Measurements from ENCODE around the gene ELOVL1.

ELOVL1 gene

GRCh38 chr1:43395523-43395922 is 27.7 kb upstream of the ELOVL1 start:
- no peak overlapping the region for H3K9ac ChIP-seq (ENCODE audit: low read length)
- H3K36me3 ChIP-seq (ENCODE audit: control insufficient read depth, insufficient read depth, low read length), result no peaks in the 10 kb centered on the region
- H3K4me1 ChIP-seq (ENCODE audit: control insufficient read depth, insufficient read depth, low read length), result peaks cover 3% of the 10 kb centered on the region
- H3K27me3 ChIP-seq (ENCODE audit: control insufficient read depth, insufficient read depth, low read length), result no peaks in the 10 kb centered on the region
- no peaks in the 10 kb centered on the region for H3K9me3 ChIP-seq (ENCODE audit: control insufficient read depth, low read length)
- H3K4me3 ChIP-seq (ENCODE audit: low read length), result no peak overlapping the region

DNA sequence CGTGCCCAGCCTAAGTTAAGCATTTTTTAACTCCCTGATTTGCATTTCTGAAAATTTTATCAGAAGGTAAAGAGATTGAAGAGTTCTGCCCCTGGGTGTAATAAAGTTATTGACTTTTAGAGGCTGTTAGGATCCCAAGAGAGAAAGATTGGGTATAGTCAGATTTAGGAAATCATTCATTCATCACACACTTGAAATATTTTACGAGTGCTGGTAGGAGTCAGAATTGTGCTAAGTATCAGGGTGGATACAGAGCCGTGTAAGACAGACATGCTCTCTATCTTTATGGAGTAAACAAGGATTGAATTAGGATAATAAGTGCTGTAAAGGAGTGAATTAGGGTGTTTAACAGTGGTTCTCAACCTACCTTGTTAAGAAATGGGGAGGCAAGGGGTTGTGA is 24.9 kb upstream of the ELOVL1 start:
- no peaks in the 10 kb centered on the region for H3K9me3 ChIP-seq (ENCODE audit: control insufficient read depth, low read length)
- H3K4me1 ChIP-seq (ENCODE audit: control insufficient read depth, insufficient read depth, low read length), result peaks cover 15% of the 10 kb centered on the region
- no peaks in the 10 kb centered on the region for H3K27me3 ChIP-seq (ENCODE audit: control insufficient read depth, insufficient read depth, low read length)
- no peak overlapping the region for H3K9ac ChIP-seq (ENCODE audit: low read length)
- no peaks in the 10 kb centered on the region for H3K36me3 ChIP-seq (ENCODE audit: control insufficient read depth, insufficient read depth, low read length)
- no peak overlapping the region for H3K4me3 ChIP-seq (ENCODE audit: low read length)

DNA sequence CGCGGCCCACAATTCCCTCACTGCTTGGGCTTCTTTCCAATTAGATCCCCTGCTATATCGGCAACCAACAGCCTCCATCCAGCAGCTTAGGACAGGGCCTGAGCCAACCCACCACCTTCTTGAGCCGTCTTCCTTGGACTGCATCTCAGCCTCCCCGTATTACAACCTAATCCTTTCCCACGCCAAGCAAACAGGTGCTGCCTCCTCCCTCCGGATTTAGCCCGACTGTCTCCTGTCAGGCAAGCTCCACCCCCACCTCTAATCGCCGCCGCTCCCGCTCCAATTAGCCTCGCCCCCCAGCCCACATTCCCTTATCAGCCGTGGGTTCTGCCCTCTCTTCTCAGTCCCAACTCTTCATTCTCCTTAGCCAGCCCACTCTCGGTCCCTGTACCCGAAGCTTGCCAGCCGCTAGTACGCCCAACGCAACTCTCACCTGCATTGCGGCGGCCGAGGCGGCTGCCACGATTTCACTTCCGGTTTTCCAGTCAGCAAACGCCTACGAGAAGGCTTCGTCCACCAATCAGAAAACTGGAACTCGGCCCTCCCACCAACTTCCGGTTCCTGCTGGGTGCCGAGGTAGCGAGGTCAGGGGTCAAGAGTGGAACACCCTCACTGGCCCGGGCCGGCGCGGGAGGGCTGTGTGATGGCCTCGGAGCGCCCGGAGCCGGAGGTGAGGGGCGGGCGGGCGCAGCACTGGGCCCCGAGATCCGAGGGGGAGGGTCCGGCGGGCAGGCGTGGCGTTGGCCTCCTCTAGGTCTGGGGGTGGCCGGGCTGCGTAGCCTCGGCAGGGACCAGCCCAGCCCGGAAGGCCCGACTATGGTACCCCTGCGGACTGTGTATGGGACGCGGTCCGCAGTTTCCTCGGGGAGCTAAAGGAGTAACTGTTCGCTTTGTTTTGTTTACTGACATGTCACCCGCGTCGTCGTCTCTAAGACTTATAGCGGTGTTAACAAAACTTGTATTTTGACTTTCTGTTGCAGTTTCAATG is 21.8 kb upstream of the ELOVL1 start, which contains the start of the genes MED8 and SZT2:
MED8 (minus strand) TSS at position 475 of the 988 bp plus-strand sequence; CDS start at position 439, 36 bp downstream.
SZT2 (plus strand) TSS at position 574 of the 988 bp plus-strand sequence; CDS start at position 644, 70 bp downstream.
- Histone ChIP-seq H3K36me3 (ENCODE audit: control insufficient read depth, insufficient read depth, low read length) (peaks cover 8% of the 10 kb centered on the region), H3K4me3 (ENCODE audit: low read length) (peak within 1 kb of the TSS; percentile 52), H3K9ac (ENCODE audit: low read length) (peak within 1 kb of the TSS; percentile 95), H3K27me3 (ENCODE audit: control insufficient read depth, insufficient read depth, low read length) (no peaks in the 10 kb centered on the region), H3K4me1 (ENCODE audit: control insufficient read depth, insufficient read depth, low read length) (peaks cover 15% of the 10 kb centered on the region), H3K9me3 (ENCODE audit: control insufficient read depth, low read length) (no peaks in the 10 kb centered on the region)

- Histone ChIP-seq H3K9me3 (ENCODE audit: control insufficient read depth, low read length) (no peaks in the 10 kb centered on the region), H3K36me3 (ENCODE audit: control insufficient read depth, insufficient read depth, low read length) (peaks cover 11% of the 10 kb centered on the region), H3K4me3 (ENCODE audit: low read length) (peak overlapping the region; percentile 52), H3K27me3 (ENCODE audit: control insufficient read depth, insufficient read depth, low read length) (no peaks in the 10 kb centered on the region), H3K9ac (ENCODE audit: low read length) (peak overlapping the region; percentile 95), H3K4me1 (ENCODE audit: control insufficient read depth, insufficient read depth, low read length) (peaks cover 15% of the 10 kb centered on the region)
Measured at GRCh38 chr1:43388613-43389012, 20.8 kb upstream of the ELOVL1 start.

GRCh38 chr1:43387976-43388599 is 20.3 kb upstream of the ELOVL1 start:
- Histone ChIP-seq H3K9me3 (ENCODE audit: control insufficient read depth, low read length) (no peaks in the 10 kb centered on the region), H3K9ac (ENCODE audit: low read length) (peak overlapping the region; percentile 95), H3K4me1 (ENCODE audit: control insufficient read depth, insufficient read depth, low read length) (peaks cover 15% of the 10 kb centered on the region), H3K36me3 (ENCODE audit: control insufficient read depth, insufficient read depth, low read length) (peaks cover 12% of the 10 kb centered on the region), H3K27me3 (ENCODE audit: control insufficient read depth, insufficient read depth, low read length) (no peaks in the 10 kb centered on the region), H3K4me3 (ENCODE audit: low read length) (no peak overlapping the region)

GRCh38 chr1:43386676-43387075 is 18.9 kb upstream of the ELOVL1 start:
- Histone ChIP-seq H3K36me3 (ENCODE audit: control insufficient read depth, insufficient read depth, low read length) (peaks cover 17% of the 10 kb centered on the region), H3K4me3 (ENCODE audit: low read length) (no peak overlapping the region), H3K9me3 (ENCODE audit: control insufficient read depth, low read length) (no peaks in the 10 kb centered on the region), H3K9ac (ENCODE audit: low read length) (no peak overlapping the region), H3K27me3 (ENCODE audit: control insufficient read depth, insufficient read depth, low read length) (no peaks in the 10 kb centered on the region), H3K4me1 (ENCODE audit: control insufficient read depth, insufficient read depth, low read length) (peaks cover 22% of the 10 kb centered on the region)

DNA sequence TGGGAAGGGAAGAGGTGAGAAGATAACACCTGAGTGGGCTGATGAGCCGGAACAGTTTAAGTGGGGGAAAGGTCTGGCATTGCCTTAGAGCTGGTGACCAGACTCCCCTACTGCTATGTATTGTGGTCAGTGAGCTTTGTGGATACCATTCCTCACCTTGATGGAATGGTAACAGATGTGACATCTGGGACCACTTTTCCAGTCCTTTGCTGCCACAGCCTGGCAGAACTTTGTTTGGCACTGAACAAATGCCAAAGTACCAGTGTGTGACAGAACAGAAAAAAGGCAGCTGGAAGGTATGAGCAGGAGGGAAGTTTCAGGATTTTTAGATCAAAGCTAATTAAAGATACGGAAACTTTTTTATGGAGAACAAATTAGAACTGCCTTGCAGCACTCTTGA is 15.6 kb upstream of the ELOVL1 start:
- Histone ChIP-seq H3K9ac (ENCODE audit: low read length) (no peak overlapping the region), H3K4me3 (ENCODE audit: low read length) (no peak overlapping the region), H3K4me1 (ENCODE audit: control insufficient read depth, insufficient read depth, low read length) (peaks cover 11% of the 10 kb centered on the region), H3K36me3 (ENCODE audit: control insufficient read depth, insufficient read depth, low read length) (peaks cover 17% of the 10 kb centered on the region), H3K27me3 (ENCODE audit: control insufficient read depth, insufficient read depth, low read length) (no peaks in the 10 kb centered on the region), H3K9me3 (ENCODE audit: control insufficient read depth, low read length) (no peaks in the 10 kb centered on the region)

- H3K9me3 ChIP-seq (ENCODE audit: control insufficient read depth, low read length), result no peaks in the 10 kb centered on the region
- no peaks in the 10 kb centered on the region for H3K27me3 ChIP-seq (ENCODE audit: control insufficient read depth, insufficient read depth, low read length)
- H3K36me3 ChIP-seq (ENCODE audit: control insufficient read depth, insufficient read depth, low read length), result peaks cover 17% of the 10 kb centered on the region
- no peak overlapping the region for H3K9ac ChIP-seq (ENCODE audit: low read length)
- H3K4me3 ChIP-seq (ENCODE audit: low read length), result no peak overlapping the region
- peaks cover 7% of the 10 kb centered on the region for H3K4me1 ChIP-seq (ENCODE audit: control insufficient read depth, insufficient read depth, low read length)
Measured at GRCh38 chr1:43382027-43382779, 14.4 kb upstream of the ELOVL1 start.

DNA sequence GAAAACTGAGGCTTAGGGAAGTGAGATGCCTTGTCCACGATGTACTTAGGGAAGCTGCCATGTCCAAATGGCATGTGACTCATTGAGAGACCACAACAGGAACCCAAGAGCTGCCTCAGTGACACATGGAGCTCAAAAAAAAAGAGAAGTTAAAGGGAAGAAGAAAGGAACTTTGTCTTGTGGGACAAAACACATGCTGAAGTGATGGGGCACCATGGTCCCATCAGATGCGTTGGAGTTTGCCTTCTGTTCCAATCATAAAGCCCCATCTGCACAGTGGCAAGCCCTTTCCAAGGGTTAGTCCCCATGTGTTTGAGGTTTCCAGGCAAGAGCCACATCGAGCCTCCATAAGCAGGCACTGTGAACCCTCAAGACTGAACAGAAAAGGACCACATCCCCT is 13.8 kb upstream of the ELOVL1 start:
- no peak overlapping the region for H3K9ac ChIP-seq (ENCODE audit: low read length)
- H3K9me3 ChIP-seq (ENCODE audit: control insufficient read depth, low read length), result no peaks in the 10 kb centered on the region
- peaks cover 17% of the 10 kb centered on the region for H3K36me3 ChIP-seq (ENCODE audit: control insufficient read depth, insufficient read depth, low read length)
- H3K4me1 ChIP-seq (ENCODE audit: control insufficient read depth, insufficient read depth, low read length), result peaks cover 7% of the 10 kb centered on the region
- no peak overlapping the region for H3K4me3 ChIP-seq (ENCODE audit: low read length)
- H3K27me3 ChIP-seq (ENCODE audit: control insufficient read depth, insufficient read depth, low read length), result no peaks in the 10 kb centered on the region

DNA sequence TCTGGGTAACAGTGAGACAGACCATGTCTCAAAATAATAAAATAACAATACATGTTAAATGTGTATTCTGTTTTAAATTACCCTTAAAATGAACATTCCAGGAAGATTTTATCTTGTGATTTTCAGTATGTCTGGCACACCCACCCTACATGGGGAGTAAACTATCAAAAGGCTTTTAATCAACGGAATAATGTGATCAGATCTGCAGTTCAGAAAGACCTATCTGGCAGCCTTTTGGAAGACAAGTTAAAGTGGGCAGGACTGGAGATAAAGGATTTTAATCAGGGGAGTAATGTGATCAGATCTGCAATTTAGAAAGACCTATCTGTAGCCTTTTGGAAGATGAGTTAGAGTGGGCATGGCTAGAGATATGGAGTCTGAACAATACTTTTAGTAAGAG is 11.7 kb upstream of the ELOVL1 start:
- Histone ChIP-seq H3K27me3 (ENCODE audit: control insufficient read depth, insufficient read depth, low read length) (no peaks in the 10 kb centered on the region), H3K4me3 (ENCODE audit: low read length) (no peak overlapping the region), H3K9me3 (ENCODE audit: control insufficient read depth, low read length) (no peaks in the 10 kb centered on the region), H3K36me3 (ENCODE audit: control insufficient read depth, insufficient read depth, low read length) (peaks cover 9% of the 10 kb centered on the region), H3K9ac (ENCODE audit: low read length) (no peak overlapping the region), H3K4me1 (ENCODE audit: control insufficient read depth, insufficient read depth, low read length) (peaks cover 7% of the 10 kb centered on the region)

DNA sequence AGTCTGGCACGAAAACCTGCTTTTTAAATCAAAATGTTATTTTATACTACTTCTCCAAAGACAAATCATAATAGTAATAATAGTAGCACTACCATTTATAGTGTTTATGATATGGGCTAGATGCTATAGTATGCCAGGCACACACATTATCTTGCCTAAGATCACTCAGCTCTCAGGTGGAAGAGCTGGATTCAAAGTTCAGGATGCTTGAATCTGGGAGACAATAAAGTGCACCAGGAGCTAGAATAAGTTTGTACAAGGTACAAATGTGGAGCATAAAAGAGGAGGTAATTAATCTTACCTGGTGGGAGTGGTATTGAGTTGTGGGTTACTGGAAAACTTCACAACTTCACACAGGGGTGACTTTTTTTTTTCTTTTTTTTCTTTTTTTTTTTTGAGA is 10.0 kb upstream of the ELOVL1 start:
- Histone ChIP-seq H3K36me3 (ENCODE audit: control insufficient read depth, insufficient read depth, low read length) (peaks cover 3% of the 10 kb centered on the region), H3K4me1 (ENCODE audit: control insufficient read depth, insufficient read depth, low read length) (peaks cover 10% of the 10 kb centered on the region), H3K27me3 (ENCODE audit: control insufficient read depth, insufficient read depth, low read length) (no peaks in the 10 kb centered on the region), H3K9ac (ENCODE audit: low read length) (no peak overlapping the region), H3K9me3 (ENCODE audit: control insufficient read depth, low read length) (no peaks in the 10 kb centered on the region), H3K4me3 (ENCODE audit: low read length) (no peak overlapping the region)

Data from mucosa of stomach (tissue), 1 donor.